Large intestine (tissue), 3 donors: Measurements from ENCODE around the gene TNRC6C. TPM values are rescaled to one million over a fixed set of nuclear protein-coding genes. Genes with fewer than 3 reads are reported as not detected.
A peak's percentile ranks its signal among the peaks of the same experiment; 100 is the strongest.
"Not testable (repeated sequence)": the region's sequence is repeated elsewhere in the genome, so short reads cannot be mapped to it uniquely, and the experiment has no call there.

Experiments
- DNase-seq, 2 donors: peaks; one replicate each; pipeline versions ENCODE4 v3.0.0 to v3.0.0-alpha.2; 2013
- H3K27ac ChIP-seq: one replicate; pipeline ENCODE4 v1.5.1; 2013; ENCODE audit warnings: low read length
- H3K27me3 ChIP-seq: 2 replicates; pipeline ENCODE4 v1.6.1; 2013; ENCODE audit warnings: low read length; ENCODE audit not compliant: control insufficient read depth, insufficient read depth
- H3K36me3 ChIP-seq: 2 replicates; pipeline ENCODE4 v1.6.1; 2013; ENCODE audit warnings: low read length; ENCODE audit not compliant: control insufficient read depth, insufficient read depth
- H3K4me1 ChIP-seq: one replicate; pipeline ENCODE4 v1.6.1; 2013; ENCODE audit warnings: low read length; ENCODE audit not compliant: control insufficient read depth, insufficient read depth
- H3K4me3 ChIP-seq: one replicate; pipeline ENCODE4 v1.5.1; 2013; ENCODE audit warnings: low read length
- H3K9me3 ChIP-seq: one replicate; pipeline ENCODE4 v1.6.1; 2013; ENCODE audit warnings: mild to moderate bottlenecking, low read depth, low read length, moderate library complexity; ENCODE audit not compliant: control insufficient read depth
- WGBS: methylation state at CpG from one replicate; pipeline ENCODE4 v1.1.5; 2013; ENCODE audit warnings: low lambda C conversion rate; ENCODE audit not compliant: insufficient coverage; 5-methylcytosine and 5-hydroxymethylcytosine counted together
- polyA plus RNA-seq: library from polyadenylated mRNA; unstranded; fragments of 120-200 nt; gene quantifications from one replicate; pipeline ENCODE4 v1.2.1, GENCODE V29; 2013

Gene TNRC6C
- polyA plus RNA-seq, 1 donor = 6.5 TPM

DNA sequence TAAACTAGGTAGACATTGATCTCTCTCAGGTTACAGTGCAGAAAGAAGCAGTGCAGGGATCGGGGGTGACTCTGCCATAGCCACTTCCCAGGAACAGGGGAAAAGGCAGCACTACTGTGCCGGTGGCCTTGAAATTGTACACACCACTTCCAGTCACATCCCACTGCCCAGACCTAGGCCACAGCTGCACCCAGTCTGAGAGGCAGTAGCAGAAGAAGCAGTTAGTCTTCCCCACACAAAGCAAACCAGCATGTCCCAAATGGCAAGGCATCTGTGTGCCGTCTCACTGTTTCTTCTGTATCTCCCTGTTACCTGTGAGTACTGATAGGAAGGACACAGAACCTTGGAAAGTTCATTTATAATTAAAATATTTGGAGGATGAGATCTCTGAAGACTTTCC lies 123.0 kb downstream of the TNRC6C start:
- Histone ChIP-seq H3K36me3 (peaks cover 16% of the 10 kb centered on the region), H3K27me3 (no peaks in the 10 kb centered on the region), H3K27ac (no peak overlapping the region), H3K4me1 (no peaks in the 10 kb centered on the region), H3K9me3 (no peaks in the 10 kb centered on the region), H3K4me3 (no peak overlapping the region)
- DNase-seq = no peak
- 100% methylated on average over 1 of the region's 3 CpGs for WGBS

DNA sequence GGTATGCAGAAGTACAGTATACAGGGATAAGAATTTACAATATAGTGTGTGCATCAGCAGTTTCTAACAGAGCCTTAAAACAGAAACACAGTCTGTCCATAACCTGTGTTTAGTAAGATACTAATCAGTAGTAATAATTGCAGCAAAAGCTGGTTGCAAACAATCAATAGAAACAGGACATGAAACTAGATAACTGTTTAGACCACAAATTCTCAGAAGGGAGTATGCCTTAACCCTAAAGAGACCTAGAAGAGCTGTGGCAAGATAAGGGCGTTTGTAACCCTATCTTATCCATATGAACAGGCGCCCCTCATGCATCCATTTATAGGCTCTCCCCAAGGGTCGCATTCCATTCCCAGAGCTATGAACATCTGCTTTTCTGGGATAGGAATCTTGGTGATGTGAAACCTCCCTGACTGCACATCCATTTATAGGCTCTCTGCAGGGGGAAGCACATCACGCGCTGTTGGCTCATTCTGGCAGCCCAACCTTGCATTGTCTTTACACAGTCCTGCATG lies 123.9 kb downstream of the TNRC6C start:
- not testable (repeated sequence) for H3K4me1 ChIP-seq, H3K9me3 ChIP-seq, H3K27ac ChIP-seq, DNase-seq, H3K27me3 ChIP-seq, H3K4me3 ChIP-seq
- H3K36me3 ChIP-seq = peaks cover 21% of the 10 kb centered on the region
- no CpG with 5 or more reads among the region's 5 CpGs for WGBS

DNA sequence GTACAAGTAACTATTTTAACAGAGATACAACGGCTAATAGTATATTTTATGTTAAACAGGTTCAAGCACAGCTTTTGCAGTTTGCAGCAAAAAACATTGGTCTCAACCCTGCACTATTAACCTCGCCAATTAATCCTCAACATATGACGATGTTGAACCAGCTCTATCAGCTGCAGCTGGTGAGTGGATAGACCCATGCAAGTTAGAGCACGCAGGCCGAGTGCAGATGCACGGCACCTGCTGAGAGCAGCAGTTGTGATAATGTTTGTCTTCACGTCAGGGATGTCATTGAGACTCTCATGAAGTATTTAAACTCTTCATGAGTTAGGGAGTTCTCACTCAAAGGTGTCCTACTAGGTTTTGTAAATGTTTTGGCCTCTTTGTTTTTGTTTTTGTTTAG lies 124.5 kb downstream of the TNRC6C start:
- no CpG with 5 or more reads among the region's 7 CpGs for WGBS
- no peak for DNase-seq
- Histone ChIP-seq H3K27me3 (no peaks in the 10 kb centered on the region), H3K4me3 (no peak overlapping the region), H3K9me3 (no peaks in the 10 kb centered on the region), H3K4me1 (no peaks in the 10 kb centered on the region), H3K27ac (no peak overlapping the region), H3K36me3 (peaks cover 20% of the 10 kb centered on the region)

DNA sequence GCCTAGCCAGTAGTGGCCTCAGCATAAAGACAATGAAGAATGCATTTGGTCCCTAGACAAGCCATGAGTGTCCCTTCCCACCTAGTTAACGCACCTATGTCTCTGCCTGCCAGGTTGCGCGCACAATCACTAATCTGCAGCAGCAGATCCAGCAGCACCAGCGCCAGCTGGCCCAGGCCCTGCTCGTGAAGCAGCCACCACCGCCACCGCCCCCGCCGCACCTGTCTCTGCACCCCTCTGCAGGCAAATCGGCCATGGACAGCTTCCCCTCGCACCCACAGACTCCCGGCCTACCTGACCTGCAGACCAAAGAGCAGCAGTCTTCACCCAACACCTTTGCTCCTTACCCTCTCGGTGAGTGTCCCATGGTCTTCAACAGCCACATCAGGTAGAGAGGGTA lies 128.2 kb downstream of the TNRC6C start:
- DNase-seq = no peak
- Histone ChIP-seq H3K27me3 (no peaks in the 10 kb centered on the region), H3K27ac (no peak overlapping the region), H3K9me3 (no peaks in the 10 kb centered on the region), H3K4me1 (no peaks in the 10 kb centered on the region), H3K4me3 (no peak overlapping the region), H3K36me3 (peaks cover 24% of the 10 kb centered on the region)
- no CpG with 5 or more reads among the region's 13 CpGs for WGBS

DNA sequence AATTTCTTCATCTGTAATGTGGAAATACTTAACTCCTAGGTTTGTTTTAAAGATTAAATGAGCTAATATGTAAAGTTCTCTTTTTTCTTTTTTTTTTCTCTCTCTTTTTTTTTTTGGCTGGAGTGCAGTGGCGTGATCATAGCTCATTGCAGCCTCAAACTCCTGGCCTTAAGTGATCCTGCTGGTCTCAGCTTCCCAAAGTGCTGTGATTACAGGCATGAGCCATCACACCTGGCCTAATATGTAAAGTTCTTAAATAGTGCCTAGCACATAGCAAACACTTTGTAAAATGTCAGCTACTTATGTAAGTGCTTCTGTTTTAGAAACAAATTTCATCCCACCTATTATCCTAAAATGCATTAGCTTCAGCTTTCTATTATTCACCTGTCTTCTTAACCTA lies 130.0 kb downstream of the TNRC6C start:
- H3K27me3 ChIP-seq = no peaks in the 10 kb centered on the region
- WGBS = no CpG with 5 or more reads among the region's 1 CpG
- no peak overlapping the region for H3K27ac ChIP-seq
- peaks cover 31% of the 10 kb centered on the region for H3K36me3 ChIP-seq
- H3K9me3 ChIP-seq = no peaks in the 10 kb centered on the region
- no peaks in the 10 kb centered on the region for H3K4me1 ChIP-seq
- DNase-seq = no peak
- H3K4me3 ChIP-seq = no peak overlapping the region

DNA sequence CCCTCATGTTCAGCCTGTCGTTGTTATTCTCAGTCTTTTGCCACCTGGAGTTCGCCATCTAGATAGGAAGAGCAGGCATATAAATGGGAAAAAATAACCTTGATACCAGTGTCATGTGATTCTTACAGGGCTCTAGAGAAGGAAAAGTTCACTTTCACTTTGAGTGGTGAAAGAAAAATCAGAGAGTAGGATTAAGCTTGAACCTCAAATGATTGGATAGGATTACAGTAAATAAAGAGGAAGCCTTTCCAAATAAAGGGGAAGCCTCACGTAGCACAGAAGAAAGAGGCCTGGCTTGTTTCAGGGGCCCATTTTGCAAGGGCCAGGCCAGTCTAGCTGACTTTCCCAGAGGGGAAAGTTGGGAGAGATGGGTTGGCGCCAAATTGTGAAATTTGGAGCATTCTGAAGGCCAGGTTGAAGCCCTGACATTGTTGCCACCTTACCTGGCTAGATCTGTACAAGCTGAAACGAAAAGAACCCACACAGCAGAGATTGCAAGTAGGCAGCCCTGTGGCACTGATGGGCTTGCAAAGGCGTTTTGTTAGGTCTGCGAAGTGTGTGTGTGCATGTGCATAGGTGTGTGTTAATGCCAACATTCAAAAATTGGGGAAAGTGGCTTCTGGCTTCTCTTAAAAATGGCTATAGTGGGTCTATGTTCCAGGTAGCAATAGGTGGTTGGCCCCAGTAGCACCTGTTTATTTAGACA lies 131.2 kb downstream of the TNRC6C start:
- H3K27me3 ChIP-seq = no peaks in the 10 kb centered on the region
- DNase-seq = peak; percentile 17 to 47
- no peak overlapping the region for H3K27ac ChIP-seq
- no peak overlapping the region for H3K4me3 ChIP-seq
- no CpG with 5 or more reads among the region's 7 CpGs for WGBS
- no peaks in the 10 kb centered on the region for H3K4me1 ChIP-seq
- peaks cover 36% of the 10 kb centered on the region for H3K36me3 ChIP-seq
- H3K9me3 ChIP-seq = no peaks in the 10 kb centered on the region

DNA sequence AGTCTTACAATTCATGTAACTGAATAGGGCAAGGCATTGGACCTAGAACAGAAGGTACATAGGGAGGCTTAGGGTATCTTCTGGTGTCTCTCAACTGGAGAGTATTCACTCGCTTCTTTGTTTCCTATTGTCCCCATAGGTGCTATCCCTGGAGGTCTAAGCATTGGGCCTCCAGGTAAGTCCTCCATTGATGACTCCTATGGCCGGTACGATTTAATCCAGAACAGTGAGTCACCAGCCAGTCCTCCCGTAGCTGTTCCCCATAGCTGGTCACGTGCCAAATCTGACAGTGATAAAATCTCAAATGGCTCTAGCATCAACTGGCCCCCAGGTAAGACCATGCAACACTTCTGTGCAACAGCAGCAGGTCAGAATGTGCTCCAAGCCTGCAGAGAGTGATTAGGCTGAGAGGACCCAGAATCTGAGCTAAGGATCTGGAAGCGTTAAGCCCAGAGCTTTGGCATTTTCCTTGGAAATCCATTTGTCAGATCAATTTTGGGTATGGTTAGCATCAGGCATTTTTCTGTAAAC lies 134.4 kb downstream of the TNRC6C start:
- Histone ChIP-seq H3K4me3 (no peak overlapping the region), H3K9me3 (no peaks in the 10 kb centered on the region), H3K4me1 (no peaks in the 10 kb centered on the region), H3K27ac (no peak overlapping the region), H3K36me3 (peaks cover 50% of the 10 kb centered on the region), H3K27me3 (no peaks in the 10 kb centered on the region)
- DNase-seq = no peak
- WGBS = no CpG with 5 or more reads among the region's 6 CpGs

DNA sequence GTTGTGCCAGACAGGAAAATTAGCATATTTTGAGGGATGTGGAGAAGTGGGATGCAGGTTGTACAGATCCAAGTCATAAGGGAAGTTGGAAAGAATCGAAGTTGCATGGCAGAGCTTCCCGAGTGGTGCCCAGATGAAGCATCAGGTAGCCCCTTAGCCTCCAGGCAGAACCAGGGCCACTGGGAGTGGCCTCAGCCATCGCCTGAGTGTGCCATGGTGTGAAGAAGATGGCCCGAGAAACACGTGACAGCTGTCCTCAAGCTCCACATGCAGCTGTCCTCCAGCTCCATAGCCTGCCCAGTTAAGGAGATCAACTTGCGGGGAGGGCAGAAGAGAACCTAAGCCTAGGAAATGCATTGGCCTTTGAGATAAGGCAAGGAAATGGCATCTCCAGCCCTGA lies 136.5 kb downstream of the TNRC6C start:
- H3K4me3 ChIP-seq = no peak overlapping the region
- H3K9me3 ChIP-seq = no peaks in the 10 kb centered on the region
- WGBS = no CpG with 5 or more reads among the region's 6 CpGs
- no peak overlapping the region for H3K27ac ChIP-seq
- H3K27me3 ChIP-seq = no peaks in the 10 kb centered on the region
- H3K4me1 ChIP-seq = no peaks in the 10 kb centered on the region
- no peak for DNase-seq
- peaks cover 60% of the 10 kb centered on the region for H3K36me3 ChIP-seq

DNA sequence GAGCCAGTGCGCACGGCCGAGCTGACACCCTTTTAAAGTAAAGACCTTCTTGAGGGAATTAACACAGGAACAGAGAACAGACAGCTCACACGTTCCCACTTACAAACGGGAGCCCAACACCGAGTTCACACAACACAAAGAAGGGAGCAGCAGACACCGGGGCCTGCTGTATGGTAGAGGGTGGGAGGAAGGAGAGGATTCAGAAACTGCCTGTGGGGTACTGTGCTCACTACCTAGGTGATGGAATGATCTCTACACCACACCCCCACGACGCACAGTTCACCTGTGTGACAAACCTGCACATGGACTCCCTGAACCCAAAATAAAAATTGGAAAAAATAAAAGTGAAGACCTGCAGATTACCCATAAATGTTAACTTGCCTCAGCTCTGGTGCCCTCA lies 137.6 kb downstream of the TNRC6C start:
- Histone ChIP-seq H3K36me3 (peaks cover 61% of the 10 kb centered on the region), H3K4me3 (no peak overlapping the region)
- no CpG with 5 or more reads among the region's 9 CpGs for WGBS

DNA sequence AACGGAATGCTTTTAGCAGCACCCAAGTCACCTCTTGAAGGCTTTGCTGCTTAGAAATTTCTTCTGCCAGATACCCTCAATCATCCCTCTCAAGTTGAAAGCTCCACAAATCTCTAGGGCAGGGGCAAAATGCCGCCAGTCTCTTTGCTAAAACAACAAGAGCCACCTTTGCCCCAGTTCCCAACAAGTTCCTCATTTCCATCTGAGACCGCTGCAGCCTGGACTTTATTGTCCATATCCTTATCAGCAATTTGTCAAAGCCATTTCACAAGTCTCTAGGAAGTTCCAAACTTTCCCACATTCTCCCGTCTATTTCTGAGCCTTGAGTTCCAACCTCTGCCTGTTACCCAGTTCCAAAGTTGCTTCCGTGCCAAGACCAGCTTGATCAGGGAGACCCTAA lies 142.6 kb downstream of the TNRC6C start:
- Histone ChIP-seq H3K9me3 (no peaks in the 10 kb centered on the region), H3K27me3 (no peaks in the 10 kb centered on the region), H3K4me3 (no peak overlapping the region), H3K27ac (no peak overlapping the region), H3K36me3 (peaks cover 51% of the 10 kb centered on the region), H3K4me1 (peaks cover 3% of the 10 kb centered on the region)
- 74% methylated on average over 3 of the region's 5 CpGs for WGBS
- no peak for DNase-seq

More for the DNA sequence above, 137.6 kb downstream of the TNRC6C start:
- Histone ChIP-seq H3K27me3 (no peaks in the 10 kb centered on the region), H3K4me1 (no peaks in the 10 kb centered on the region), H3K27ac (no peak overlapping the region), H3K9me3 (no peaks in the 10 kb centered on the region)
- no peak for DNase-seq

DNA sequence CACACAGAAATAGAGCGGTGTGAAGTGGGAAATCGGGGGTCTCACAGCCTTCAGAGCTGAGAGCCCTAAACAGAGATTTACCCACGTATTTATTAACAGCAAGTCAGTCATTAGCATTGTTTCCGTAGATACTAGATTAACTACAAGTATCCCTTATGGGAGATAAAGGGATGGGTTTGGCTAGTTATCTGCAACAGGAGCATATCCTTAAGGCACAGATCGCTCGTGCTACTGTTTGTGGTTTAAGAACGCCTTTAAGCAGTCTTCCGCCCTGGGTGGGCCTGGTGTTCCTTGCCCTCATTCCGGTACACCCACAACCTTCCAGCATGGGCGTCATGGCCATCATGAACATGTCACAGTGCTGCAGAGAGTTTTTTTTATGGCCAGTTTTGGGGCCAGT lies 143.0 kb downstream of the TNRC6C start:
- Histone ChIP-seq H3K36me3 (peaks cover 47% of the 10 kb centered on the region), H3K9me3 (no peaks in the 10 kb centered on the region), H3K4me3 (no peak overlapping the region), H3K27ac (no peak overlapping the region), H3K4me1 (peaks cover 3% of the 10 kb centered on the region), H3K27me3 (no peaks in the 10 kb centered on the region)
- 100% methylated on average over 1 of the region's 10 CpGs for WGBS
- no peak for DNase-seq
